GM20000 (cell line): ENCODE measurements around the gene TMEM125.

ENCODE experiments used
- DNase-seq: peaks from one replicate; pipeline ENCODE4 v3.0.0; 2012; ENCODE audit warnings: low spot score
- CTCF ChIP-seq: IDR thresholded peaks from 2 replicates; pipeline ENCODE4 v1.5.1; 2012; ENCODE audit warnings: mild to moderate bottlenecking, control low read depth; ENCODE audit errors: extremely low read depth, missing control alignments

Gene TMEM125

GRCh38 chr1:43313771-43314170, 44.0 kb downstream of the TMEM125 start:
- no peak for TF ChIP-seq CTCF
- no peak for DNase-seq

- no peak for DNase-seq
- TF ChIP-seq CTCF = no peak
Observed at GRCh38 chr1:43314233-43314632, 44.5 kb downstream of the TMEM125 start.

GRCh38 chr1:43315481-43315880, 45.7 kb downstream of the TMEM125 start:
- no peak for TF ChIP-seq CTCF
- DNase-seq = no peak

DNA sequence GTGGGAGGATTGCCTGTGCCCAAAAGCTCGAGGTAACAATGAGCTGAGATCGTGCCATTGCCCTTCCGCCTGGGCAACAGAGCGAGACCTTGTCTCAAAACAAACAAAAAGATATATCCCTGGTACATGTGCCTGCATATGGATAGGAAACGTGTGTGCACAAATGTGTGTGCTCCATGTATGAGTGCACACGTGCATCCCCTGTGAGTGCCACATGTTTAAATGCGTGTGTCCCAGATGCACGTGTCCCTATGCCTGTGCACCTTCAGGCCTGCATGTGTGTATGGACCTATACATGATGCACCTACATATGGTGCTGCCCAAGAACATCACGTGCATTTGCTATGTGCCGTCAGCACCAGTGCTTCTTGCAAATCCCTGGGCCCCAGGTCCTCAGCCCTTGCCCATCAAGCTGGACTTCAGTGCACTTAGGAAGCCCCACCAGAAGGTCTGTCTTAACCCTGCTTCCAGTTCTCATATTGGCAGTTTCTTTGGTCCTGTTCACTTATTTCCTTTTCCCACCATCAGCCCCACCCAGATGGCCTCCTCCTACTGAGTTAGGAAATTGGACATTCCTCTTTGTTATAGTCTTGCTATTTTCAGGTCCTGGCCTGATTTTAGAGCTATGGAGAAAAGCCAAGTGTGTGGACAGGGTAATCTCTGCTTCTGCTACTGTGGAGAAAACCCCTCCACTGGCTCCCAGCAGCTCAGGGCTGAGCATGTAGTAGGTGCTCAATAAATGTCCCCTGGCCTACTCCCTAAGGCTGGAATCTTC, 46.4 kb downstream of the TMEM125 start:
- no peak for DNase-seq
- TF ChIP-seq CTCF = no peak

GRCh38 chr1:43316738-43317520, 47.1 kb downstream of the TMEM125 start:
- no peak for TF ChIP-seq CTCF
- no peak for DNase-seq

DNA sequence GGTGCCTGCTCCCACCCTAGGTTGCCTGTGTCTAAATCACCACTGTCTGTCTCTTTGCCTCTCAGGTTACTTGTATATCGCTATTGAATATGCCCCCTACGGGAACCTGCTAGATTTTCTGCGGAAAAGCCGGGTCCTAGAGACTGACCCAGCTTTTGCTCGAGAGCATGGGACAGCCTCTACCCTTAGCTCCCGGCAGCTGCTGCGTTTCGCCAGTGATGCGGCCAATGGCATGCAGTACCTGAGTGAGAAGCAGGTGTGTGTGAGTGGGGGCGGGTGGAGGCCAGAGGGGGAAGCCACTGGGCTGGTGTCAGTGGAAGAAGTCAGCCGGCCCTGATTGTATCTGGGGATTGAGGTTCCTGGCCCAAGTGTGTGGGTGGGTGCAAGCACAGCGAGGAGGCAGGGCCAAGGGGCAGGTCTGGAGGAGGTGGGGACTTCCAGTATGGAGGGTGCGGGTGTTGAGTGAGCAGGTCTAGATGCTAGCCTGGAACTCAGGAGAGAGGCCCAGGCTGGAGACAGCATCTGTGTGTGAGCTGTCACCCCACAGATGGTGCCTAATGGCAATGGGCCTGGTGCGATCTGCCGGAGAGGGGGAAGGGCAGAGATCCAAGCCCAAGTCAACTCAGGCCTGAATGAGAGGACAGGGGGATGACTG, 48.2 kb downstream of the TMEM125 start:
- TF ChIP-seq CTCF = no peak
- DNase-seq = no peak

GRCh38 chr1:43318831-43319230, 49.0 kb downstream of the TMEM125 start:
- no peak for TF ChIP-seq CTCF
- DNase-seq = no peak
